HepG2 (cell line): Measurements from ENCODE around the gene PPARA. TPM values are rescaled to one million over a fixed set of nuclear protein-coding genes. Genes with fewer than 3 reads are reported as not detected.
A peak's percentile ranks its signal among the peaks of the same experiment; 100 is the strongest.

Experiments
- ATAC-seq: fragments of 200-7000 bp; cut with Tn5 transposase; 3 replicates; pipeline ENCODE4 v1.9.1; 2020; ENCODE audit warnings: mild to moderate bottlenecking, moderate library complexity
- BruUV-seq: library from RNA; stranded (reverse); fragments of 400-500 nt; replicated peaks from 2 replicates; lab custom pipeline; 2021; lab: Mats Ljungman, UMichigan
- CTCF ChIA-PET: fragments of 300-600 bp; formaldehyde crosslinking; extraction: SDS; loops from one replicate; lab custom pipeline; 2021; ENCODE audit warnings: low total read pairs, inconsistent platforms, low intra/inter-chr PET ratio; lab: Yijun Ruan, JAX
- POLR2A ChIA-PET: fragments of 350-600 bp; sonication (Branson Sonifier 250); formaldehyde crosslinking; loops from one replicate; lab custom pipeline; 2020; ENCODE audit warnings: antibody characterized with exemption, inconsistent platforms; lab: Yijun Ruan, JAX
- DNase-seq: peaks from one replicate; pipeline ENCODE4 v3.0.0-alpha.2; 2015; ENCODE audit warnings: low spot score
- FAIRE-seq: peaks from 3 replicates; lab custom pipeline; 2011; peaks lifted over from hg19 to GRCh38; lab: Jason Lieb, UNC
- H2AFZ ChIP-seq: one replicate; pipeline ENCODE4 v1.6.1; 2011; ENCODE audit warnings: low read length, inconsistent platforms
- H3K27ac ChIP-seq: fragments of 300-600 bp; 3 replicates; pipeline ENCODE4 v1.8.0; 2011; ENCODE audit warnings: mixed run types, mild to moderate bottlenecking, mixed read lengths, low read length, inconsistent platforms; ENCODE audit not compliant: insufficient read depth; ENCODE audit errors: extremely low read length
- H3K27me3 ChIP-seq, 2 experiments: fragments of 200-600 bp in 1 of 2; 2 replicates in 1 of 2; 3 replicates in 1 of 2; pipeline versions ENCODE4 v1.6.0 to v1.8.0; 2011; ENCODE audit warnings: low read length in 2 of 2, mild to moderate bottlenecking in 2 of 2, moderate library complexity in 2 of 2, inconsistent platforms in 1 of 2; ENCODE audit not compliant: insufficient read depth in 2 of 2, control insufficient read depth in 1 of 2
- H3K36me3 ChIP-seq, 2 experiments: fragments of 200-600 bp in 1 of 2; replicated peaks in 1 of 2; 2 replicates in 1 of 2; 3 replicates in 1 of 2; pipeline versions ENCODE4 v1.5.1 to v1.8.0; 2011; ENCODE audit warnings: low read length in 2 of 2, inconsistent platforms in 1 of 2; ENCODE audit not compliant: insufficient read depth in 2 of 2, control insufficient read depth in 1 of 2
- H3K4me1 ChIP-seq: 2 replicates; pipeline ENCODE4 v1.5.1; 2012; ENCODE audit warnings: low read length, inconsistent platforms; ENCODE audit not compliant: insufficient read depth
- H3K4me2 ChIP-seq: 2 replicates; pipeline ENCODE4 v1.6.0; 2011; ENCODE audit warnings: low read depth, low read length, inconsistent platforms
- H3K4me3 ChIP-seq, 3 experiments: fragments of 200-600 bp in 1 of 3; sonication (generic), shearing (Covaris generic) in 1 of 3; replicated peaks in 1 of 3; 2 replicates each; pipeline ENCODE4 v1.5.1; 2011 to 2016; ENCODE audit warnings: low read length in 3 of 3, inconsistent platforms in 2 of 3, low read depth in 2 of 3, mild to moderate bottlenecking in 2 of 3, control low read depth in 1 of 3, mixed read lengths in 1 of 3; ENCODE audit not compliant: insufficient read depth in 1 of 3
- H3K79me2 ChIP-seq: one replicate; pipeline ENCODE4 v1.6.1; 2011; ENCODE audit warnings: low read length, inconsistent platforms; ENCODE audit not compliant: insufficient read depth
- H3K9ac ChIP-seq: 2 replicates; pipeline ENCODE4 v1.6.0; 2011; ENCODE audit warnings: mild to moderate bottlenecking, low read depth, low read length, inconsistent platforms; ENCODE audit not compliant: insufficient read depth
- H3K9me3 ChIP-seq: 2 replicates; pipeline ENCODE4 v1.5.1; 2012; ENCODE audit warnings: mild to moderate bottlenecking, low read length
- H4K20me1 ChIP-seq: 2 replicates; pipeline ENCODE4 v1.6.0; 2011; ENCODE audit warnings: inconsistent platforms, mild to moderate bottlenecking, low read length, moderate library complexity; ENCODE audit not compliant: insufficient read depth
- AGO2 ChIP-seq: fragments of 200-400 bp; formaldehyde crosslinking; optimal IDR thresholded peaks from 2 replicates; pipeline ENCODE3; 2017; ENCODE audit warnings: mild to moderate bottlenecking, low read depth, low read length, moderate library complexity
- CENPT ChIP-seq: sonication (generic); formaldehyde crosslinking; IDR thresholded peaks from 2 replicates; pipeline ENCODE4 v1.8.0; 2022; ENCODE audit warnings: low read depth, mild to moderate bottlenecking, moderate library complexity, missing genetic modification reagents
- DRAP1 ChIP-seq: IDR thresholded peaks from 2 replicates; pipeline ENCODE4 v1.6.1; 2016; ENCODE audit warnings: missing genetic modification reagents, missing compliant biosample characterization
- HDAC2 ChIP-seq: sonication (generic); formaldehyde crosslinking; IDR thresholded peaks from 2 replicates; pipeline ENCODE4 v1.4.0; 2020; ENCODE audit warnings: missing genetic modification reagents
- HNRNPL ChIP-seq: fragments of 200-400 bp; formaldehyde crosslinking; IDR thresholded peaks from 2 replicates; pipeline ENCODE4 v1.6.1; 2017; ENCODE audit warnings: mild to moderate bottlenecking, low read depth, low read length
- HNRNPLL ChIP-seq: fragments of 200-400 bp; formaldehyde crosslinking; IDR thresholded peaks from 2 replicates; pipeline ENCODE4 v1.6.1; 2017; ENCODE audit warnings: mild to moderate bottlenecking, low read depth, low read length; ENCODE audit not compliant: poor library complexity, severe bottlenecking
- MNT ChIP-seq: fragments of 450-650 bp; IDR thresholded peaks from 2 replicates; pipeline ENCODE4 v1.6.1; 2016
- ZNF552 ChIP-seq: sonication (generic); formaldehyde crosslinking; IDR thresholded peaks from 2 replicates; pipeline ENCODE4 v1.9.0; 2022; ENCODE audit warnings: missing genetic modification reagents, mild to moderate bottlenecking, borderline replicate concordance
- ZNF672 ChIP-seq: sonication (generic); formaldehyde crosslinking; IDR thresholded peaks from 2 replicates; pipeline ENCODE4 v1.8.1; 2022; ENCODE audit warnings: missing genetic modification reagents
- WGBS: methylation state at CpG from one replicate; pipeline ENCODE4 v1.1.6; 2017; ENCODE audit warnings: low lambda C conversion rate; 5-methylcytosine and 5-hydroxymethylcytosine counted together
- in situ Hi-C: cut with HindIII; loops from 2 replicates; pipeline ENCODE4 v1.10.0; 2017; ENCODE audit warnings: low pct_unique_long_range_greater_than_20kb; ENCODE audit not compliant: extremely low pct_ligation_motif_present
- intact Hi-C: fragments of 100-400 bp; cut with micrococcal nuclease; formaldehyde crosslinking; loops from one replicate; pipeline ENCODE4 v1.10.0; 2022; ENCODE audit not compliant: unreplicated experiment
- polyA plus RNA-seq, 8 experiments: library from polyadenylated mRNA; depleted of rRNA in 3 of 8; stranded (reverse) in 7 of 8; unstranded in 1 of 8; fragments of >200 nt; fragmentation: Illumina TruSeq in 4 of 8; extraction: Trizol in 4 of 8; gene quantifications; 2 replicates each; pipeline versions ENCODE4 v1.2.1 to v1.2.3, GENCODE V29; 2011 to 2016; ENCODE audit warnings: low read depth in 4 of 8, missing spikeins in 1 of 8, mixed read lengths in 1 of 8; ENCODE audit not compliant: insufficient read depth in 1 of 8
- total RNA-seq, 5 experiments: library from RNA; depleted of rRNA; stranded (reverse); fragments of >200 nt; fragmentation: Illumina TruSeq; extraction: Trizol; gene quantifications; 2 replicates each; pipeline ENCODE4 v1.2.3, GENCODE V29; 2016; ENCODE audit warnings: low read depth in 1 of 5
- TF ChIP-seq, protein P1 (sequence below): sonication (generic); formaldehyde crosslinking; IDR thresholded peaks from 2 replicates; pipeline ENCODE4 v1.8.0; 2022; ENCODE audit warnings: missing genetic modification reagents, mild to moderate bottlenecking, moderate library complexity, borderline replicate concordance

The PPARA gene
- total and polyA plus RNA-seq, 2 of the 13 experiments (the other 11 are each of a cell fraction or from before 2014, with no cell fraction given): 18.2 to 24.7 TPM

GRCh38 chr22:46224898-46225290 is 74.6 kb downstream of the PPARA start:
- Histone ChIP-seq H3K36me3 (peaks cover 7 to 18% of the 10 kb centered on the region in 2 experiments; a peak in 4 of 5 replicates), H3K4me2 (no peak overlapping the region), H2AFZ (no peak overlapping the region), H3K79me2 (no peaks in the 10 kb centered on the region), H3K27ac (no peak overlapping the region), H3K9ac (no peak overlapping the region), H3K4me1 (no peaks in the 10 kb centered on the region), H3K9me3 (no peaks in the 10 kb centered on the region), H3K27me3 (no peaks in the 10 kb centered on the region), H4K20me1 (no peaks in the 10 kb centered on the region), H3K4me3 (no peak overlapping the region)
- BruUV-seq: no TSS peak
- ATAC-seq (no peak), DNase-seq (no peak), FAIRE-seq (no peak)
- TF ChIP-seq DRAP1 (CRISPR knock-in tag) (no peak), ZNF552 (CRISPR knock-in tag) (no peak), AGO2 (peak; percentile 10)
- ChIA-PET POLR2A (interaction anchor here (0.6 kb wide), 1 partner anchor 65 kb away, joined by 3 read pairs; no protein-coding TSS in a partner anchor), CTCF (no interaction called here)
- 84% methylated on average over 10 of the region's 10 CpGs for WGBS
- intact Hi-C loops (no loop called here), in situ Hi-C loops (no loop called here)

- Histone ChIP-seq H3K4me2 (no peak overlapping the region), H3K79me2 (no peaks in the 10 kb centered on the region), H3K36me3 (peaks cover 7 to 11% of the 10 kb centered on the region in 2 experiments; a peak in 4 of 5 replicates), H3K4me1 (no peaks in the 10 kb centered on the region), H3K27ac (no peak overlapping the region), H3K9ac (no peak overlapping the region), H3K27me3 (no peaks in the 10 kb centered on the region), H3K9me3 (no peaks in the 10 kb centered on the region), H2AFZ (no peak overlapping the region), H3K4me3 (no peak overlapping the region), H4K20me1 (no peaks in the 10 kb centered on the region)
- BruUV-seq: no TSS peak
- no peak for ATAC-seq
- TF ChIP-seq, protein P1, sequence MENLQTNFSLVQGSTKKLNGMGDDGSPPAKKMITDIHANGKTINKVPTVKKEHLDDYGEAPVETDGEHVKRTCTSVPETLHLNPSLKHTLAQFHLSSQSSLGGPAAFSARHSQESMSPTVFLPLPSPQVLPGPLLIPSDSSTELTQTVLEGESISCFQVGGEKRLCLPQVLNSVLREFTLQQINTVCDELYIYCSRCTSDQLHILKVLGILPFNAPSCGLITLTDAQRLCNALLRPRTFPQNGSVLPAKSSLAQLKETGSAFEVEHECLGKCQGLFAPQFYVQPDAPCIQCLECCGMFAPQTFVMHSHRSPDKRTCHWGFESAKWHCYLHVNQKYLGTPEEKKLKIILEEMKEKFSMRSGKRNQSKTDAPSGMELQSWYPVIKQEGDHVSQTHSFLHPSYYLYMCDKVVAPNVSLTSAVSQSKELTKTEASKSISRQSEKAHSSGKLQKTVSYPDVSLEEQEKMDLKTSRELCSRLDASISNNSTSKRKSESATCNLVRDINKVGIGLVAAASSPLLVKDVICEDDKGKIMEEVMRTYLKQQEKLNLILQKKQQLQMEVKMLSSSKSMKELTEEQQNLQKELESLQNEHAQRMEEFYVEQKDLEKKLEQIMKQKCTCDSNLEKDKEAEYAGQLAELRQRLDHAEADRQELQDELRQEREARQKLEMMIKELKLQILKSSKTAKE: no peak
- TF ChIP-seq HDAC2 (CRISPR knock-in tag): no peak
- 0 out of 2 replicates have a peak, but pooled peaks have one; percentile 57 for TF ChIP-seq CENPT (CRISPR knock-in tag)
- peak; percentile 63 for TF ChIP-seq HNRNPLL
- peak; percentile 45; the same call in 1 of the 2 replicates for TF ChIP-seq ZNF672 (CRISPR knock-in tag)
- TF ChIP-seq HNRNPL: peak; percentile 47; the same call in 1 of the 2 replicates
- TF ChIP-seq MNT: peak; percentile 91
- 94% methylated on average over 7 of the region's 7 CpGs for WGBS
- DNase-seq: no peak
- intact Hi-C loops: no loop called here
- ChIA-PET POLR2A (no interaction called here), CTCF (no interaction called here)
- FAIRE-seq: no peak
- in situ Hi-C loops: no loop called here
Observed at GRCh38 chr22:46225631-46226030, 75.3 kb downstream of the PPARA start.
